ENCODE measurements around the gene TOGARAM2. TPM values are rescaled to one million over a fixed set of nuclear protein-coding genes. Genes with fewer than 3 reads are reported as not detected.
A peak's percentile ranks its signal among the peaks of the same experiment; 100 is the strongest.

The TOGARAM2 gene
- total and polyA plus RNA-seq, 2 of the 13 experiments (the other 11 are each of a cell fraction or from before 2014, with no cell fraction given), result under 0.01 to 0.05 TPM

GRCh38 chr2:28952836-28953211 is 28.3 kb upstream of the TOGARAM2 start:
- intact Hi-C loops (cut with micrococcal nuclease; ENCODE audit: unreplicated experiment) (loop anchor here (10.0 kb wide), 1 partner anchor 892 kb away; no protein-coding TSS in a partner anchor), in situ Hi-C loops (cut with HindIII; ENCODE audit: extremely low pct_ligation_motif_present, low pct_unique_long_range_greater_than_20kb) (loop anchor here (25.0 kb wide), 1 partner anchor 1109 kb away; no protein-coding TSS in a partner anchor)
- H3K27me3 ChIP-seq (ENCODE audit: control insufficient read depth in 1 of 2, insufficient read depth in 2 of 2, low read length in 2 of 2), result no peaks in the 10 kb centered on the region
- no peak overlapping the region for H3K4me3 ChIP-seq (replicated peaks in 1 of 3; ENCODE audit: insufficient read depth in 1 of 3, low read depth in 2 of 3, low read length in 3 of 3)
- ATAC-seq (peak; percentile 44), FAIRE-seq (peak; percentile 56), DNase-seq (ENCODE audit: low spot score) (no peak)
- peaks cover 3% of the 10 kb centered on the region; the same call in 1 of the 2 replicates for H4K20me1 ChIP-seq (ENCODE audit: insufficient read depth, low read length)
- H3K4me1 ChIP-seq (ENCODE audit: insufficient read depth, low read length), result peaks cover 40% of the 10 kb centered on the region
- peak overlapping the region; percentile 69; the same call in 1 of the 2 replicates for H3K4me2 ChIP-seq (ENCODE audit: low read depth, low read length)
- TF ChIP-seq TCF7L2 (IDR thresholded peaks at IDR 0.05; ENCODE audit: low read depth, low read length) (no peak), STAG1 (CRISPR knock-in tag; IDR thresholded peaks at IDR 0.05) (peak; percentile 54), KDM5A (IDR thresholded peaks at IDR 0.05; ENCODE audit: borderline replicate concordance, low read length) (no peak), SMC3 (IDR thresholded peaks at IDR 0.05; ENCODE audit: low read length) (0 out of 2 replicates have a peak, but pooled peaks have one; percentile 7), CTCF (CRISPR knock-in tag; IDR thresholded peaks at IDR 0.05) (peak; percentile 48), ZNF121 (CRISPR knock-in tag; IDR thresholded peaks at IDR 0.05) (no peak), ISX (CRISPR knock-in tag; conservative IDR thresholded peaks at IDR 0.05) (no peak), ZNF639 (CRISPR knock-in tag; conservative IDR thresholded peaks at IDR 0.05) (no peak), ZNF781 (CRISPR knock-in tag; IDR thresholded peaks at IDR 0.05; ENCODE audit: borderline replicate concordance, not compliant biosample characterization) (no peak), ZNF441 (CRISPR knock-in tag; IDR thresholded peaks at IDR 0.05; ENCODE audit: borderline replicate concordance) (0 out of 2 replicates have a peak, but pooled peaks have one; percentile 16), HDAC2 (CRISPR knock-in tag; IDR thresholded peaks at IDR 0.05) (no peak), GLMP (CRISPR knock-in tag; IDR thresholded peaks at IDR 0.05; ENCODE audit: borderline replicate concordance) (no peak), RNF219 (CRISPR knock-in tag; IDR thresholded peaks at IDR 0.05) (no peak), ZNF598 (CRISPR knock-in tag; IDR thresholded peaks at IDR 0.05; ENCODE audit: borderline replicate concordance) (no peak)
- ChIA-PET CTCF (ENCODE audit: low intra/inter-chr PET ratio, low total read pairs) (no interaction called here), POLR2A (interaction anchor here (1.5 kb wide), 1 partner anchor 83 kb away, joined by 4 read pairs; the partner anchor contains the start of gene TRMT61B)
- H3K27ac ChIP-seq (ENCODE audit: extremely low read length, insufficient read depth, low read length), result no peak overlapping the region
- peaks cover 6% of the 10 kb centered on the region; the same call in 1 of the 2 replicates for H3K9me3 ChIP-seq (ENCODE audit: low read length)
- no peaks in the 10 kb centered on the region for H3K79me2 ChIP-seq (ENCODE audit: insufficient read depth, low read length)
- no peak overlapping the region for H2AFZ ChIP-seq (ENCODE audit: low read length)
- no TSS peak for BruUV-seq (replicated peaks)
- peaks cover 3 to 9% of the 10 kb centered on the region in 2 experiments; a peak in 4 of 5 replicates for H3K36me3 ChIP-seq (replicated peaks in 1 of 2; ENCODE audit: control insufficient read depth in 1 of 2, insufficient read depth in 2 of 2, low read length in 2 of 2)
- 23% methylated on average over 6 of the region's 6 CpGs for WGBS (ENCODE audit: low lambda C conversion rate)
- no peak overlapping the region for H3K9ac ChIP-seq (ENCODE audit: insufficient read depth, low read depth, low read length)

All from HepG2 (cell line).